ENCODE data around the gene FOSB. TPM values are rescaled to one million over a fixed set of nuclear protein-coding genes. Genes with fewer than 3 reads are reported as not detected.

FOSB gene
- total and polyA plus RNA-seq, 2 experiments from 2014 or later, result 8.3 to 11.9 TPM

DNA sequence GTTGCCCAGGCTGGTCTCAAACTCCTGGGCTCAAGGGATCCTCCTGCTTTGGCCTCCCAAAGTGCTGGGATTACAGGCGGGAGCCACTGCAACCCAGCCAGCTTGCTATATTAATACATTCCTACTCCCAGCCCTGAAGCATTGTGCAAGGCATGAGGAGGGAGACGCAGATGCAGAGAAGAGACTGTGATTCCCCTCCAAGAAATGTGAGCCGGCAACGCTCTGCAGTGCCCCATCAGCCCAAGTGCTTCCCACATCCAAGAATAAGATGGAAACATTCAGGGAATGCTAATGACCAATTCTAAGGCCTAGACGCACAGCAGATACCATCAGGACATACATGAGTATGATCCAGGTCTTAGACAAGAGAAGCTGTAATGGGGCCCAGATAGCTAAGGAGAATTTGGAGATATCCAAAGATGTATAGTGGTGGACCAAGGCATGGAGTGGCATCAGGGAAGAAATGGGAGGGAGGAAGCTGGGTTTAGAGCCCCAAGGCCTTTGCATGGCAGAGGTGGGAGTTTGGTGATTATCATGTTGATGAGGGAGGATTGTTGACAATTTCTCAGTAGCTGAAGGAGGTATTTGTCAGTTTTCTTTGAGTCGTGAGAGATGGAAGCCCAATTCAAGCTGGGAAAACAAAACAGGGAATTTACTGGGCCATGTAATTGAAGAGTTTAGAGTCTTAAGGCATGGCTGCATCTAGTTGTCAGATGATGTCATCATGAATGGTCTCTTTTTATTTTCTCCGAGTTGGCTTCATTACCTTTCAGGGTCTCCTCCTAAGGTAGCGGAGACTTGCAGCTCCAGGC lies 33.3 kb downstream of the FOSB start:
- Histone ChIP-seq H3K4me3 (no peak overlapping the region), H3F3A (ENCODE audit: insufficient read depth) (peaks cover 21% of the 10 kb centered on the region; the same call in 1 of the 2 replicates), H3K9me2 (ENCODE audit: insufficient read depth) (no peaks in the 10 kb centered on the region), H3K4me2 (ENCODE audit: unreplicated experiment) (no peak overlapping the region), H3K27ac (no peak overlapping the region), H3K9me3 (ENCODE audit: low read depth) (no peaks in the 10 kb centered on the region), H3K27me3 (replicated peaks; ENCODE audit: insufficient read depth) (no peaks in the 10 kb centered on the region), H3K36me3 (ENCODE audit: low read depth) (no peaks in the 10 kb centered on the region), H3K9ac (no peak overlapping the region), H2AFZ (no peak overlapping the region), H4K20me1 (ENCODE audit: insufficient read depth) (no peaks in the 10 kb centered on the region), H3K4me1 (ENCODE audit: insufficient read depth) (peaks cover 12% of the 10 kb centered on the region; the same call in 1 of the 2 replicates), H3K79me2 (ENCODE audit: insufficient read depth) (no peaks in the 10 kb centered on the region)
- DNase-seq, result no peak
- TF ChIP-seq EZH2 (IDR thresholded peaks at IDR 0.05; ENCODE audit: insufficient read depth, poor library complexity, severe bottlenecking), result no peak
- no peak for TF ChIP-seq EZH2phosphoT487 (IDR thresholded peaks at IDR 0.05; ENCODE audit: insufficient read depth, low read depth)
- 57 to 64% methylated on average over 8 of the region's 8 CpGs for WGBS, 2 experiments (ENCODE audit: low coverage in 1 of 2, low lambda C conversion rate in 2 of 2, missing lambda C conversion rate in 2 of 2)
- in situ Hi-C loops (cut with MboI), result no loop called here

DNA sequence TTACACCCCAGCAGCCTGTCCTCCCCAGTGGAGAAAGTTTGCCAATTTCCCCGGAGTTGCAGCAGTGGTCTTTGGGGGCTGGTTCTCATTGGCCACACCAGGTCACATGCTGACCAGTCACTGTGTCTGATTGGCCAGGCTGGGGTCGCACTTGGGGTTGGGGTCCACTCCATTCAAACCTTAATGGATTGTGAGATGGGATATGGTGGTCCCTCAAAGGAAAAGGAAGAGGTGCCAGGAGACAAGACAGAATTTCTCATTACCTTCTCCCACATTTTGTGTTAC lies 33.9 kb downstream of the FOSB start:
- Histone ChIP-seq H3K36me3 (ENCODE audit: low read depth) (no peaks in the 10 kb centered on the region), H3K4me2 (ENCODE audit: unreplicated experiment) (no peak overlapping the region), H3K9me2 (ENCODE audit: insufficient read depth) (no peaks in the 10 kb centered on the region), H4K20me1 (ENCODE audit: insufficient read depth) (no peaks in the 10 kb centered on the region), H3K27me3 (replicated peaks; ENCODE audit: insufficient read depth) (no peaks in the 10 kb centered on the region), H3K9me3 (ENCODE audit: low read depth) (no peaks in the 10 kb centered on the region), H3K9ac (no peak overlapping the region), H3F3A (ENCODE audit: insufficient read depth) (peaks cover 21% of the 10 kb centered on the region; the same call in 1 of the 2 replicates), H3K27ac (no peak overlapping the region), H3K79me2 (ENCODE audit: insufficient read depth) (no peaks in the 10 kb centered on the region), H3K4me3 (no peak overlapping the region), H2AFZ (no peak overlapping the region), H3K4me1 (ENCODE audit: insufficient read depth) (peaks cover 12% of the 10 kb centered on the region; the same call in 1 of the 2 replicates)
- in situ Hi-C loops (cut with MboI), result no loop called here
- TF ChIP-seq EZH2phosphoT487 (IDR thresholded peaks at IDR 0.05; ENCODE audit: insufficient read depth, low read depth) (no peak), EZH2 (IDR thresholded peaks at IDR 0.05; ENCODE audit: insufficient read depth, poor library complexity, severe bottlenecking) (no peak)
- DNase-seq, result no peak
- WGBS, 2 experiments (ENCODE audit: low coverage in 1 of 2, low lambda C conversion rate in 2 of 2, missing lambda C conversion rate in 2 of 2), result 20 to 31% methylated on average over 2 of the region's 2 CpGs

DNA sequence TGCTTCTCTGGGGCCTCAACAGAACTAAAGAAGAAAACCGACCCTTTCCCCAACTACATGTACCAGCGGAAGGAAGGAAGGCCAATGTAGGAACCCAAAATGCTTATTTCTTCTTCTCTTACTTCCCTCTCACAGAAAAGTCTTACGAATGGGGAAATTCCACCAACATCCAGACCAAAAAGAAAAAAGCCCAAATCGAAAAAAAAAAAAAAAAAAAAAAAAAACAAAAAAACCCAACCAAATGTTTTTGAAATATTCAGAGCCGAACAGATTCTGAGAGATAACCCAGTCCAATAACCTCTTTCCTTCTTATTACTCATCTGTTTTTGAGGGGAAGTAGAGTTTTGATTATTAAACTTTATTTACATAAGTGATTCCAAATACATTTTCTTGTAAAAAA lies 34.3 kb downstream of the FOSB start:
- TF ChIP-seq EZH2 (IDR thresholded peaks at IDR 0.05; ENCODE audit: insufficient read depth, poor library complexity, severe bottlenecking) (no peak), EZH2phosphoT487 (IDR thresholded peaks at IDR 0.05; ENCODE audit: insufficient read depth, low read depth) (no peak)
- Histone ChIP-seq H2AFZ (no peak overlapping the region), H3K27ac (no peak overlapping the region), H3K36me3 (ENCODE audit: low read depth) (no peaks in the 10 kb centered on the region), H3K9me2 (ENCODE audit: insufficient read depth) (no peaks in the 10 kb centered on the region), H3F3A (ENCODE audit: insufficient read depth) (peaks cover 21% of the 10 kb centered on the region; the same call in 1 of the 2 replicates), H3K4me2 (ENCODE audit: unreplicated experiment) (no peak overlapping the region), H3K4me3 (no peak overlapping the region), H3K9me3 (ENCODE audit: low read depth) (no peaks in the 10 kb centered on the region), H3K27me3 (replicated peaks; ENCODE audit: insufficient read depth) (no peaks in the 10 kb centered on the region), H4K20me1 (ENCODE audit: insufficient read depth) (no peaks in the 10 kb centered on the region), H3K79me2 (ENCODE audit: insufficient read depth) (no peaks in the 10 kb centered on the region), H3K4me1 (ENCODE audit: insufficient read depth) (peaks cover 12% of the 10 kb centered on the region; the same call in 1 of the 2 replicates), H3K9ac (no peak overlapping the region)
- DNase-seq, result no peak
- in situ Hi-C loops (cut with MboI), result no loop called here
- 56 to 59% methylated on average over 5 of the region's 5 CpGs for WGBS, 2 experiments (ENCODE audit: low coverage in 1 of 2, low lambda C conversion rate in 2 of 2, missing lambda C conversion rate in 2 of 2)

DNA sequence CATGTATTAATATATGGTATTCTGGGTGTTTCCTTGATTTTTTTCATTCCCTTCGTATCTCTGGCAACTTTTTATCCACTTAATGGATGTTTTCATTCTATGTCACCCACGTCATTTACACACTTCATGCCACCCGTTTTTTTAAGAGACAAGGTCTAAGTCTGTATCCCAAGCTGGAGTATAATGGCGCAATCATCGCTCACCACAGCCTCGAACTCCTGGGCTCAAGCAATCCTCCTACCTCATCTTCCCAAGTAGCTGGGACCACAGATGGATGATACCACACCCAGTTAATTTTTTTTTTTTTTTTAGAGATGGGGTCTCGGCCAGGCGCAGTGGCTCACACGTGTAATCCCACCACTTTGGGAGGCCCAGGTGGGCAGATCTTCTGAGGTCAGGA lies 36.1 kb downstream of the FOSB start:
- H3K4me3 ChIP-seq, result no peak overlapping the region
- H3F3A ChIP-seq (ENCODE audit: insufficient read depth), result peaks cover 16% of the 10 kb centered on the region; the same call in 1 of the 2 replicates
- no peaks in the 10 kb centered on the region for H3K9me3 ChIP-seq (ENCODE audit: low read depth)
- DNase-seq, result no peak
- H2AFZ ChIP-seq, result no peak overlapping the region
- H3K9me2 ChIP-seq (ENCODE audit: insufficient read depth), result no peaks in the 10 kb centered on the region
- no peaks in the 10 kb centered on the region for H3K36me3 ChIP-seq (ENCODE audit: low read depth)
- H3K9ac ChIP-seq, result no peak overlapping the region
- H4K20me1 ChIP-seq (ENCODE audit: insufficient read depth), result no peaks in the 10 kb centered on the region
- peaks cover 9% of the 10 kb centered on the region; the same call in 1 of the 2 replicates for H3K4me1 ChIP-seq (ENCODE audit: insufficient read depth)
- H3K27me3 ChIP-seq (replicated peaks; ENCODE audit: insufficient read depth), result no peaks in the 10 kb centered on the region
- TF ChIP-seq EZH2phosphoT487 (IDR thresholded peaks at IDR 0.05; ENCODE audit: insufficient read depth, low read depth), result no peak
- TF ChIP-seq EZH2 (IDR thresholded peaks at IDR 0.05; ENCODE audit: insufficient read depth, poor library complexity, severe bottlenecking), result no peak
- H3K27ac ChIP-seq, result no peak overlapping the region
- in situ Hi-C loops (cut with MboI), result no loop called here
- 78 to 82% methylated on average over 9 of the region's 9 CpGs for WGBS, 2 experiments (ENCODE audit: low coverage in 1 of 2, low lambda C conversion rate in 2 of 2, missing lambda C conversion rate in 2 of 2)
- H3K4me2 ChIP-seq (ENCODE audit: unreplicated experiment), result no peak overlapping the region
- H3K79me2 ChIP-seq (ENCODE audit: insufficient read depth), result peaks cover 16% of the 10 kb centered on the region
